ENCODE data around the gene RNF208.

Gene RNF208

GRCh38 chr9:137178201-137178938 lies 43.7 kb downstream of the RNF208 start:
- DNase-seq (ENCODE audit: low read depth in 2 of 3, low spot score in 2 of 3): no peak

GRCh38 chr9:137176302-137177182 lies 45.5 kb downstream of the RNF208 start:
- DNase-seq (ENCODE audit: low read depth in 2 of 3, low spot score in 2 of 3): no peak

GRCh38 chr9:137175345-137175961 lies 46.6 kb downstream of the RNF208 start:
- no peak for DNase-seq (ENCODE audit: low read depth in 2 of 3, low spot score in 2 of 3)

GRCh38 chr9:137174722-137175293 lies 47.2 kb downstream of the RNF208 start:
- DNase-seq (ENCODE audit: low read depth in 2 of 3, low spot score in 2 of 3): no peak

GRCh38 chr9:137173796-137174664 lies 48.0 kb downstream of the RNF208 start:
- no peak for DNase-seq (ENCODE audit: low read depth in 2 of 3, low spot score in 2 of 3)

GRCh38 chr9:137172901-137173795 lies 48.9 kb downstream of the RNF208 start:
- no peak for DNase-seq (ENCODE audit: low read depth in 2 of 3, low spot score in 2 of 3)

GRCh38 chr9:137171149-137171900 lies 50.7 kb downstream of the RNF208 start:
- DNase-seq (ENCODE audit: low read depth in 2 of 3, low spot score in 2 of 3): no peak

GRCh38 chr9:137170486-137171148 lies 51.4 kb downstream of the RNF208 start:
- DNase-seq (ENCODE audit: low read depth in 2 of 3, low spot score in 2 of 3): no peak

Measured in activated CD8-positive, alpha-beta memory T cell treated with anti-CD3 and anti-CD28 coated beads for 48 hours (primary cell).